ENCODE data around the gene XRCC4. TPM values are rescaled to one million over a fixed set of nuclear protein-coding genes. Genes with fewer than 3 reads are reported as not detected.
A peak's percentile ranks its signal among the peaks of the same experiment; 100 is the strongest.

The XRCC4 gene
- total RNA-seq, 1 experiment from 2014 or later: 15.6 TPM

- in situ Hi-C loops (cut with HindIII; ENCODE audit: low pct_unique_long_range_greater_than_20kb, low sequenced_read_pairs): no loop called here
- no peak for DNase-seq (ENCODE audit: low read depth)
Measured at GRCh38 chr5:83285661-83286398, 208.5 kb downstream of the XRCC4 start.

- DNase-seq (ENCODE audit: low read depth): no peak
- in situ Hi-C loops (cut with HindIII; ENCODE audit: low pct_unique_long_range_greater_than_20kb, low sequenced_read_pairs): no loop called here
Measured at GRCh38 chr5:83294246-83294645, 216.9 kb downstream of the XRCC4 start.

GRCh38 chr5:83299353-83299752 is 222.0 kb downstream of the XRCC4 start:
- in situ Hi-C loops (cut with HindIII; ENCODE audit: low pct_unique_long_range_greater_than_20kb, low sequenced_read_pairs): no loop called here
- peak; percentile 2 for DNase-seq (ENCODE audit: low read depth)

- in situ Hi-C loops (cut with HindIII; ENCODE audit: low pct_unique_long_range_greater_than_20kb, low sequenced_read_pairs): no loop called here
- peak; percentile 24 for DNase-seq (ENCODE audit: low read depth)
Measured at GRCh38 chr5:83306572-83307241, 229.4 kb downstream of the XRCC4 start.

GRCh38 chr5:83312663-83313062 is 235.3 kb downstream of the XRCC4 start:
- in situ Hi-C loops (cut with HindIII; ENCODE audit: low pct_unique_long_range_greater_than_20kb, low sequenced_read_pairs): no loop called here
- no peak for DNase-seq (ENCODE audit: low read depth)

- no peak for DNase-seq (ENCODE audit: low read depth)
- in situ Hi-C loops (cut with HindIII; ENCODE audit: low pct_unique_long_range_greater_than_20kb, low sequenced_read_pairs): no loop called here
Measured at GRCh38 chr5:83313436-83313835, 236.1 kb downstream of the XRCC4 start.

GRCh38 chr5:83321483-83322055 is 244.2 kb downstream of the XRCC4 start:
- no peak for DNase-seq (ENCODE audit: low read depth)
- in situ Hi-C loops (cut with HindIII; ENCODE audit: low pct_unique_long_range_greater_than_20kb, low sequenced_read_pairs): no loop called here

GRCh38 chr5:83322273-83322924 is 245.1 kb downstream of the XRCC4 start:
- in situ Hi-C loops (cut with HindIII; ENCODE audit: low pct_unique_long_range_greater_than_20kb, low sequenced_read_pairs): no loop called here
- no peak for DNase-seq (ENCODE audit: low read depth)

GRCh38 chr5:83323557-83324180 is 246.3 kb downstream of the XRCC4 start:
- in situ Hi-C loops (cut with HindIII; ENCODE audit: low pct_unique_long_range_greater_than_20kb, low sequenced_read_pairs): no loop called here
- no peak for DNase-seq (ENCODE audit: low read depth)

GRCh38 chr5:83331842-83332241 is 254.5 kb downstream of the XRCC4 start:
- in situ Hi-C loops (cut with HindIII; ENCODE audit: low pct_unique_long_range_greater_than_20kb, low sequenced_read_pairs): no loop called here
- DNase-seq (ENCODE audit: low read depth): no peak

GRCh38 chr5:83337453-83338035 is 260.2 kb downstream of the XRCC4 start:
- no peak for DNase-seq (ENCODE audit: low read depth)
- in situ Hi-C loops (cut with HindIII; ENCODE audit: low pct_unique_long_range_greater_than_20kb, low sequenced_read_pairs): no loop called here

- DNase-seq (ENCODE audit: low read depth): no peak
- in situ Hi-C loops (cut with HindIII; ENCODE audit: low pct_unique_long_range_greater_than_20kb, low sequenced_read_pairs): no loop called here
Measured at GRCh38 chr5:83340511-83340918, 263.2 kb downstream of the XRCC4 start.

GRCh38 chr5:83341815-83342334 is 264.5 kb downstream of the XRCC4 start:
- no peak for DNase-seq (ENCODE audit: low read depth)
- in situ Hi-C loops (cut with HindIII; ENCODE audit: low pct_unique_long_range_greater_than_20kb, low sequenced_read_pairs): no loop called here

GRCh38 chr5:83342465-83342864 is 265.1 kb downstream of the XRCC4 start:
- no peak for DNase-seq (ENCODE audit: low read depth)
- in situ Hi-C loops (cut with HindIII; ENCODE audit: low pct_unique_long_range_greater_than_20kb, low sequenced_read_pairs): no loop called here

- in situ Hi-C loops (cut with HindIII; ENCODE audit: low pct_unique_long_range_greater_than_20kb, low sequenced_read_pairs): no loop called here
- DNase-seq (ENCODE audit: low read depth): no peak
Measured at GRCh38 chr5:83343299-83343698, 266.0 kb downstream of the XRCC4 start.

GRCh38 chr5:83345423-83345822 is 268.1 kb downstream of the XRCC4 start:
- in situ Hi-C loops (cut with HindIII; ENCODE audit: low pct_unique_long_range_greater_than_20kb, low sequenced_read_pairs): no loop called here
- DNase-seq (ENCODE audit: low read depth): no peak

- no peak for DNase-seq (ENCODE audit: low read depth)
- in situ Hi-C loops (cut with HindIII; ENCODE audit: low pct_unique_long_range_greater_than_20kb, low sequenced_read_pairs): no loop called here
Measured at GRCh38 chr5:83348281-83348780, 271.0 kb downstream of the XRCC4 start.

- no peak for DNase-seq (ENCODE audit: low read depth)
Measured at GRCh38 chr5:83353231-83353630, 275.9 kb downstream of the XRCC4 start.

More at GRCh38 chr5:83353231-83353630, 275.9 kb downstream of the XRCC4 start:
- in situ Hi-C loops (cut with HindIII; ENCODE audit: low pct_unique_long_range_greater_than_20kb, low sequenced_read_pairs): no loop called here

Measured in Caki2 (cell line).